HG03469 (cell line): ENCODE data around the gene THRAP3.
"Not testable (repeated sequence)": the region's sequence is repeated elsewhere in the genome, so short reads cannot be mapped to it uniquely, and the experiment has no call there.

ENCODE experiments used
- ATAC-seq: cut with Tn5 transposase; IDR thresholded peaks from one replicate; pipeline ENCODE4 v1.9.1; 2021; ENCODE audit warnings: mild to moderate bottlenecking, moderate library complexity, moderate number of reproducible peaks; ENCODE audit not compliant: unreplicated experiment

The THRAP3 gene

GRCh38 chr1:36204347-36204909 is 19.8 kb upstream of the THRAP3 start:
- ATAC-seq: no peak

- ATAC-seq: no peak
Observed at GRCh38 chr1:36206323-36206858, 17.9 kb upstream of the THRAP3 start.

- ATAC-seq: no peak
Observed at GRCh38 chr1:36207339-36207738, 16.9 kb upstream of the THRAP3 start.

GRCh38 chr1:36208978-36209703 is 15.1 kb upstream of the THRAP3 start:
- no peak for ATAC-seq

GRCh38 chr1:36211307-36211706 is 12.9 kb upstream of the THRAP3 start:
- ATAC-seq: no peak

- ATAC-seq: no peak
Observed at GRCh38 chr1:36211841-36212240, 12.4 kb upstream of the THRAP3 start.

GRCh38 chr1:36212782-36213181 is 11.5 kb upstream of the THRAP3 start:
- no peak for ATAC-seq

- no peak for ATAC-seq
Observed at GRCh38 chr1:36217670-36218069, 6.6 kb upstream of the THRAP3 start.

GRCh38 chr1:36221901-36222300 is 2.3 kb upstream of the THRAP3 start:
- not testable (repeated sequence) for ATAC-seq

GRCh38 chr1:36222481-36223380 is 1.5 kb upstream of the THRAP3 start:
- no peak for ATAC-seq

GRCh38 chr1:36223381-36223995 is 755 bp upstream of the THRAP3 start:
- peak; percentile 4 for ATAC-seq

- peak; percentile 25 for ATAC-seq
Observed at GRCh38 chr1:36224537-36225282, 467 bp downstream of the THRAP3 start.

GRCh38 chr1:36225283-36225899 is 1.1 kb downstream of the THRAP3 start:
- ATAC-seq: no peak

- ATAC-seq: not testable (repeated sequence)
Observed at GRCh38 chr1:36230279-36230678, 6.0 kb downstream of the THRAP3 start.

GRCh38 chr1:36231191-36231590 is 6.9 kb downstream of the THRAP3 start:
- ATAC-seq: no peak

- no peak for ATAC-seq
Observed at GRCh38 chr1:36232212-36233095, 8.2 kb downstream of the THRAP3 start.

- no peak for ATAC-seq
Observed at GRCh38 chr1:36236302-36236701, 12.1 kb downstream of the THRAP3 start.

GRCh38 chr1:36238433-36238832 is 14.2 kb downstream of the THRAP3 start:
- no peak for ATAC-seq
